Colon (tissue), 2 donors: ENCODE measurements around the gene SUGP1.

Experiments
- FAIRE-seq: peaks from 2 replicates; lab custom pipeline; 2012; peaks lifted over from hg19 to GRCh38; lab: Jason Lieb, UNC
- donor health status: control.
- donor health status: control.

Gene SUGP1

GRCh38 chr19:19303411-19303810 lies 16.9 kb downstream of the SUGP1 start:
- no peak for FAIRE-seq

- no peak for FAIRE-seq
Observed at GRCh38 chr19:19300613-19301012, 19.7 kb downstream of the SUGP1 start.

DNA sequence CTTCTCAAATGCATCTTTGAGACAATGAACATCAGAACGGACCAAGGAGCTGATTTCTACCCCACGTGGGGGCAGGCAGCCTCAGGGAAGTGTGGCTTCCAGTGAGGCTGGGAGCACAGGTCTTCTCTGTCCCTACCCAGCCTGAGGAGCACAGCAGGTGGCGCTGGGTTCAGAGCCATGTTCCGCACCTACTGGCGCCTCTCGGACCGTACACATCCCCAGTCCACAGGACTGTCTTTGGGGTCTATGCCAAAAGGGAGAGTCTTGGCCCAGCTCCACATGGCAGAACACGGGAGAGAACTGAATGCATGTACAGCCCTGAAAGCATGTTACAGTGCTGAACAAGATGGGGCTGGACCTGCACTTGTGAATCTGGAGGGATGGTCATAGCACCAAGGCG lies 22.6 kb downstream of the SUGP1 start:
- no peak for FAIRE-seq

DNA sequence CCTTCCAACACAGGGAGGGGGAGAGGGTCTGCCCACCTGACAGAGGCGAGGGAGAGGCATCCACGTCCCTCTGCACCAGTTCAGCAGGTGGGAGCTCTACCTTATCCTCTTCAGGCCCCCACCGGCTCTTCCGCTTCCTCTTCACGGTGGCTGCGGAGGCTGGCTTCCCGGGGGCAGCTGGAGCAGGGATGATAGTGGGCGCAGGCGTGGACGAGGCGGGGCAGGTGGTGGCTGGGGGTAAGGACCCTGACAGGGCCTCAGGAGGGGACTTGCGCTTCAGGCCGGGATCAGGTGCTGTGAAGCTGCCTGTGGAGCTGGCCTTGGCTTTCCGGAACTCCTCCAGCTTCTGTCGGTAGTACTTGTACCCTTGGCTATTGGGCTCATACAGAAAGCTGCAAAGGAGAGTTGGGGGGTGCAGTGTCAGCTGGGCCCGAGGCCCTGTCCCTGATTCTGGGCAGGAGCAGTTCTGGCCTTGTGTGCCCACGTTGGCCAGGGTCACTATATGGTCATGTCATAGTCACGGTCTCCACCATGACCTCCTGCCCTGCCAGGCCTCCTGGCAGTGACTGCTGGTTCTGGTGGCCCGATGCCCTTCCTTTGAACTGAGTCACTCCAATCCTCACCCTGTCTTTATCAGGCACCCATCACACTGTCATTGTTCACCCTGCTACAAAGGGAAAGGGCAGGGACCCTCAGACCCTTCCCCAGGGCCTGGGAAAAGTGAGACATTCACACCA lies 23.2 kb downstream of the SUGP1 start:
- FAIRE-seq, result no peak

DNA sequence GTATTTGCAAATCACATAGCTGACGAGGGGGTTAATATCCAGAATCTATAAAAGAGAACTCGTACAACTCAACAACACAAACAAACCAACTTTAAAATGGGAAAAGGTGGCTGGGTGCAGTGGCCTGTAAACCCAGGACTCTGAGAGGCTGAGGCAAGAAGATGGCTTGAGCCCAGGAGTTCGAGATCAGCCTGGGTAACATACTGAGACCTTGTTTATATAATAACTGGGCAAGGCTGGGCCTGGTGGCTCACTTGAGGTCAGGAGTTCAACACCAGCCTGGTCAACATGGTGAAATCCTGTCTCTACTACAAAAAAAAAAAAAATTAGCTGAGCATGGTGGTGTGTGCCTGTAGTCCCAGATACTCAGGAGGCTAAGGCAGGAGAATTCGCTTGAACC lies 25.4 kb downstream of the SUGP1 start:
- FAIRE-seq, result no peak

DNA sequence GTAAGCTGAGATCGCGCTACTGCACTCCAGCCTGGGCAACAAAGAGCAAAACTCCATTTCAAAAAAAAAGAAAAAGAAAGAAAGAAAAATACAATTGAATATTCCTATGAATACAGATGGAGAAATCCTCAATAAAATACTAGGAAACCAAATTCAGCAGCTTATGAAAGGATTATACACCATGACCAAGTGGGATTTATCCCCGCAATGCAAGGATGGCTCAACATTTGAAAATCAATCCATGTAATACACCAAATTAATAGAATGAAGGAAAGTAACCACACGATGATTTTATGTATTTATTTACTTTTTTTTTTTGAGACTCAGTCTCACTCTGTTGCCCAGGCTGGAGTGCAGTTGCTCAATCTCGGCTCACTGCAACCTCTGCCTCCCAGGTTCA lies 27.7 kb downstream of the SUGP1 start:
- FAIRE-seq, result no peak

- no peak for FAIRE-seq
Observed at GRCh38 chr19:19285686-19286085, 34.6 kb downstream of the SUGP1 start.

DNA sequence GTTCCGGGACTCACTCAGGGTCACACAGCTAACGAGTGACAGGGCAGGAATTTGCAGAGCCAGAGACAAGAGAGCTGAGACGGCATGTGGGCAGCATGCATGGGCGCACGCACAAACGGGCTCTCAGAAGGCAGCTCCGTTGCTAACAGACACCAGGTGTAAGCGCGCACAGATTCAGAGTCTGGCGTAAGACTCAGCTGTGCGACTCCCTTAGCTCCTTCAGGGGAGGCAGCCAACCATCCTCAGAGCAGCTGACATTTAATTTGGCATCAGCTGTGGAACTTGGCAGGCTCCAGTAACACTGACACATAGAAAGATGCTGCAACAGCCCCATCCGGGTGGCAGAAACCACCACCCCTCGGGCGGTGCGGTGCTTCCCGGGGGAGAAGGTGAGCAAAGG lies 39.7 kb downstream of the SUGP1 start:
- no peak for FAIRE-seq

GRCh38 chr19:19279853-19280252 lies 40.5 kb downstream of the SUGP1 start:
- no peak for FAIRE-seq

DNA sequence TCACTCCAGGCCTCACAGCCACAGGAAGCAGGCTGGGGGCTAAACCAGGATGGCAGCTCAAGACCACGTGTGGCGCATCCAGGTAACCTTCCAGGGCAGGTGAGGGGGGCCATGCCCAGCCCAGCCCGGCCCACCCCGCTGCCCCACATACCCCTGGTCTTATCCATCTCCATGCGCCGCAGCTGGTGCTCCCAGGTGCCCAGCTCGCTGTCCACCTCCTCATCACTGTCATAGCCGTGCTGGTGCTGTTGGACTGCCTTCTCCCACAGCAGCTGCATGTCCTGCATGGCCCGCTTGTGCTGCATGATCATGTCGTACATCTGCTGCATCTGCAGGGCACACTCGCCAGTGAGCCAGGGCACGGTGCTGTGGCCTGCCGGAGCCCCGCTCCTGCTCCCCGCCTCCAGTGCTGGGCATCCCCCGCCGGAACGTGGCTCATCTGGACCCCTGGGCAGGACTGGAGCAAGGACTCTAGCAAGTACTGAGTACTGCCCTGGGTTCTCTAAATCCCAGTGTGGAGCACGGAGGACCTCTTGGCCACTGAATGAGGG lies 41.2 kb downstream of the SUGP1 start:
- no peak for FAIRE-seq

- FAIRE-seq, result no peak
Observed at GRCh38 chr19:19278315-19278714, 42.0 kb downstream of the SUGP1 start.

GRCh38 chr19:19276851-19277250 lies 43.5 kb downstream of the SUGP1 start:
- FAIRE-seq, result no peak

GRCh38 chr19:19276386-19276785 lies 43.9 kb downstream of the SUGP1 start:
- no peak for FAIRE-seq

DNA sequence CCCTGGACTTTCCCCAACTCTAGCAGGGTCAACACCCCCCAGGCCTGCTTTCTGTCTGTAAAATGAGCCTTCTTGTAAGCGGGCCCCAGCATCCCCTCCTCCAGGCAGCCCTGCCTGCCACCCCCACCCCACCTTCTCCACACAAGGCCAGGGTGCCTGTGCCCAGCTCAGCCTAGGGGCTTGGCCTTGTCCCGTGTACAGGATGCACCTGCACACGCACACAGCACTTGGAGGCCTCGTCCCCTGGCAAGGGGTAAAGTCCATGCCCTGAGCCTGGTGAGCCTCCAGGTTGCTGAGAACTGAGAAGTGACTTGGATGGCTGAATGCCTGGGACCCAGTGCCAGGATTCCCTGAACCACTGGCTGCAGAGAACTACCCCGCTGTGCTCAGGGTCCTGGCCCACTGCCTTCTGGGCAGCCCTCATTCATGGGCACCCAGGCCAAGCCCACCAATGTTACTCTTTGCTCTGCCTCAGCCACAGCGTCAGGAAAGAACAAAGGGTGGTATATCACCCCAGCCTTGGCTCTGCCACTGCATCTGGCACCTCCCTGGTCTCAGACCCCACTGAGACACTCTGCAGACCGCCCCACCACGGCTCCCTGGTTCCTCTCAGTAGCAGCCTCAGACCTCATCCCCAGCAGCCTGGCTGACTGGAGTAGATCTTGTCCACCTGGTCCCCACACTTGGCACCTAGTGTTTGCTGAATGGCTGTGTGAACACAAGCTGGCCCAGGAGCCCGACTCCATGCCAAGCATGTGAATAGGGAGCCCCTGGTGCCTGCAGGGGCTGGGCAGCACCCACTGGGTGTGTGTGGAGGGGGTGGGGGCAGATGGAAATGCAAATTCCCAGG lies 45.4 kb downstream of the SUGP1 start:
- FAIRE-seq, result no peak

GRCh38 chr19:19274146-19274545 lies 46.2 kb downstream of the SUGP1 start:
- FAIRE-seq, result no peak

DNA sequence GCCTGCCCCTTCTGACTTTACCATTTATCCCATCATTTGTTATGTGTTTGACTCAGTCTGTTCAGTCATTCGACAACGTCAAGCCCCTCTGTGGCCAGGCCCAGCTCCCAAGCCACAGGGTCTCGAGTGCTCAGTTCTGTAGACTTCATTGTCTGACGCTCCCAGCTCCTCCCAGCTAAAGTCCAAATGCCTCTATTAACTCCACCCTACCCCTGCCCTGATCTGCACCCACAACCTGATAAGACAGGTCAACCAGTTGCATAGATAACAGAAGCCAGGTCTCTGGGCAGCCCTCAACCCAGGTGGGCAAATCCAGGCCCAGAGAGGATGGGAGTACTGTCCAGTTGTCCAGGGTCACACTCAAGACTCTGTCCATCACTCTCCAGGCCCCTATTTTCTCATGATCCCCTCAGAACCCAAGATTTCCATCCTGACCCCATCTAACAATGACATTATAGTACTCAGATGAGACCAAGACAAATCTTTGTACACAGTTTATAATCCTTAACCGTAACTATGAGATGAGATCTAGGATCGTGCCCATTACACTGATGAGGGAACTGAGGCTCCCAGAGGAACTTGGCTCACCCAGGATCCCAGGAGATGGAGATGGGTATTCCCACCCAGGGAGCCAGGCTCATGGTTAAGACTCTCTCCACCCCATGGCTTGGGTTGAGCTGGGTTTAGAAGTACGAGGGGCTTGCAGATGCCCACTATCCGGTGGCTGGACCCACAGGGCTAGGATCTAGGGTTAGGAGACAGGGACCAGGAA lies 48.3 kb downstream of the SUGP1 start:
- FAIRE-seq, result no peak

GRCh38 chr19:19270749-19271571 lies 49.3 kb downstream of the SUGP1 start:
- FAIRE-seq, result no peak

DNA sequence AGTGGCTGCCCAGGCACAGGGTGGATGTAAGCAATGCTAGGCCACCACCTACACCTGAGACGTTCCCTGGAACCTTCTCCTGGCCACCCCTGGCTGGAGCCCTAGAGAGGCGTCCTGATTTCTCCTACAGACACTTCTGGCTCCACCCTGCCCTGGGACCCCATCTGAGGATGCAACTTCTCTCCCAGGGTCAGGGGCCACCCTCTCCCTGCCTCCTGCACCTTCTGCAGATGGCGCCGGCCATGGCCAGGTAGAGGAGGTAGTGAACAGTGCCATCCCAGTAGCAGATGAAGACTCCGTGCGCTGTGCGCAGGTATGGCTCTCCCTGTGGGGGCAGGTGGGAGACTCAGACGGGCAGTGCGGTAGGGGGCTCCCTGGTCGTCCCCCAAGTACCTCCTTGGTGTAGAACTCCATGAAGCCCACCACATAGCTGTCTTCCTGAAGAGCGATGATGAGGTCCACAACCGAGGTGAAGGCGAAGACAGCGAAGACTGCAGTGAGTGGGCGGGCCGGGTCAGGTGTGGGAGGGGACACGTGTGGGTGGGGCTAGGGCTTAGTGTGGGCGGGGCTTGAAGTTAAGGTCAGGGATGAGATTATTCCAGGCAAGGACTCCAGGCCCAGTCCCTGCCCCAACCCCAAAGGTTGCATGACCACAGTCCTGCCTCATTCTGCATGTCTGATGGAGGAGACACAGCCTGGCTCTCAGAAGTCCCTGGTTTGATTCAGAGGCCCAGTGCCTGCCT lies 50.2 kb downstream of the SUGP1 start:
- no peak for FAIRE-seq

DNA sequence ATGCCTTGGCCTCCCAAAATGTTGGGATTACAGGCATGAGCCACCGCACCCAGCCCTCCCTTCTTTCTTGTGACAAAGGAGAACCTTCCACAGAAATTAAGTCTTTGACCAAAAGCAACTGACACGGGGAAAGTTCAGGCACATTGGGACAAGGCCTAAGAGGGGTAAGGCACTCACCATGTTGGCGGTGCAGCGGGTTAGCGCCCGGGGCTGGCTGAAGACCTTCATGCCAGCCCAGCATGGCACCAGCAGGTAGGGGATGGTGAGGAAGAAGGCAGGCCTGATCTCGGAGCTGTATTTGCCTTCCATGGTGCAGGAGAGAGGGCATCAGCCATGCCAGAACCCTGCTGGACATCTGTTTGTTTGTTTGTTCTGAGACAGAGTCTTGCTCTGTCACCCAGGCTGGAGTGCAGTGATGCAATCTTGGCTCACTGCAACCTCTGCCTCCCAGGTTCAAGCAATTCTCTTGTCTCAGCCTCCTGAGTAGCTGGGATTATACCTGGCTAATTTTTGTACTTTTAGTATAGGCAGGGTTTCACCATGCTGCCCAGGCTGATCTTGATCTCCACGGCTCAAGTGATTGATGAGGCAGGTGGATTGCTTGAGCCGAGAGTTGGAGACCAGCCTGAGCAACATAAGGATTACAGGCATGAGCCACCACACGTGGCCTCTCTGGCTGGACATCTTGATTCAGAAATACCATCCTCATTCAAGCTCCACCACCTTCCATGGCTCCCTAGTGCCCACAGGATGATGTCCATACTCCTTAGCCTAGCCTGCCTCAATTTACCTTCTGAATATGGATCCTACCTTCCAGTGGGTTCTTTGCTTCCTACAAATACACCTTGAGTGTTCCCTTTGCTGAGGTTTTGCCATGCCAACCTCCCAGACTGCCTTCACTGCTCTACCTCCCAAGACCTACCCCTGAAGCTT lies 51.6 kb downstream of the SUGP1 start:
- no peak for FAIRE-seq

DNA sequence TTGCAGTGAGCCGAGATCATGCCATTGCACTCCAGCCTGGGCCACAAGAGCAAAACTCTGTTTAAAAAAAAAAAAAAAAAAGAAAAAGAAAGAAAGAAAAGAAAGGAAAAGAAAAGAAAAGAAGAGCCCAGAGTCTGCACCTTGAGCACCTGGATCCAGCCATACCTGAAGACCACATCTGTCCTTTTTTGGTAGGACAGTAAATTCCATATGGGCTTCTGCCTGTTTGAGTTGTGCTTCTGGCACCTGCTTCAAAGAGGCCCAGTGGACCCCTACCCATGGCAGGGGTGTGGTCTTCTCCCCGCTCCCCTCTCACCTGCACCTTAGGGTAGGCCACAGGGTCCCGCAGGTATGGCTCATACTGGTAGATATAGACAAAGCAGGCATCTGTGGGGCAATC lies 53.0 kb downstream of the SUGP1 start:
- FAIRE-seq, result no peak
